ENCODE measurements around the gene SPRING1. TPM values are rescaled to one million over a fixed set of nuclear protein-coding genes. Genes with fewer than 3 reads are reported as not detected.

Gene SPRING1
- total RNA-seq, 1 experiment from 2014 or later: 44.2 TPM

DNA sequence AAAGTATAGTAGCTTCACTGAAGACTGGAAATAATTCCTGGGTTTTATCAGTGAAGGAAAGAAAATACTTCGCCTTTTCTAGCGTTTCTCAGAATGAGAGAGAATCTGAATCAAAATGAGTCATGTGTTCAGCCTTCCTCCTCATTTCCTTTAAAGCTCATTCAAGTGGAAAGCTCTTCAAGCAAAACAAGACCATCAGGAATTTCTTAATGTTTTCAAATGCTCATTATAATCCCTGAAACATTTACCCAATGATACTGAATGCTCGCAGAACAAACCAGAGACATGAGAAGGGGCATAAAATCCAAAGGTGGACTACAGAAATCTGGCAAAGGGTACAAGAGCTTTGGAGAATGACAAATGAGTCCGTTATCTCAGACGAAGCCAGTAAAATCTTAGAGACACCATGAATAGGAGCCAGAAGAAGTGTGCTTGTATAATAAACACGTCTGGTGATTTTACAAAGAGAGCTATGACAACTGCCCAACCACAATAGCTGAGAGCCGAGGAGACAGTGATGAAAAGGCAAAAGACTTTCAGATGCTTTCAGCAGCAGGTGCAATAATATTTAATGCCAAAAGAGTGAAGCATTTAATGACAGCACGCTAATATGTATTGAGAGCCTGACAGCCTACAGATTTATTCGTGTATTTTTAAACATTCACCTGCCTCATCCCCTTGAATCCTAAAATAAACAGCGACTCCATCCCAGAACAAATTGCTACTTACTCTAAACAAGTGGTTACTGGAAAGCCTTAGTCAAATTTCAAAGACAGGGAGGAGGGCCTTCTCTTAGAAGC, 19.0 kb downstream of the SPRING1 start:
- no peak overlapping the region for H3K4me2 ChIP-seq (ENCODE audit: insufficient read depth, insufficient read length, low read length)
- no peak overlapping the region for H2BK15ac ChIP-seq (ENCODE audit: low read depth, low read length)
- no peaks in the 10 kb centered on the region for H3K23me2 ChIP-seq (ENCODE audit: insufficient read length, low read depth, low read length, poor library complexity, severe bottlenecking)
- no peaks in the 10 kb centered on the region for H3K79me2 ChIP-seq (ENCODE audit: insufficient read depth, low read length)
- WGBS (ENCODE audit: extremely low coverage, insufficient read length, low lambda C conversion rate): no CpG with 5 or more reads among the region's 10 CpGs
- H2BK20ac ChIP-seq (ENCODE audit: low read depth, low read length, poor library complexity, severe bottlenecking): no peak overlapping the region
- no peak overlapping the region; a peak in 1 of 7 replicates for H3K27ac Mint-ChIP-seq
- no peak overlapping the region for H3K9ac ChIP-seq (ENCODE audit: extremely low read depth, insufficient read length, low read length)
- no peaks in the 10 kb centered on the region for H3K27me3 ChIP-seq (ENCODE audit: insufficient read depth, low read length)
- no peak overlapping the region for H2AK5ac ChIP-seq (ENCODE audit: insufficient read length, low read length)
- no peak overlapping the region for H2BK5ac ChIP-seq (ENCODE audit: insufficient read length, low read length)
- no peaks in the 10 kb centered on the region for H3K9me3 Mint-ChIP-seq
- no peak overlapping the region for H2AFZ ChIP-seq (ENCODE audit: low read length)
- no peak overlapping the region for H2BK12ac ChIP-seq (ENCODE audit: insufficient read length, low read depth, low read length)
- no peaks in the 10 kb centered on the region for H4K20me1 ChIP-seq (ENCODE audit: control insufficient read depth, insufficient read depth, insufficient read length)
- H4K5ac ChIP-seq (ENCODE audit: insufficient read length, low read depth, low read length): no peak overlapping the region
- no peak overlapping the region for H3T11ph ChIP-seq (ENCODE audit: low read length)
- peaks cover 0 to 37% (median 34%) of the 10 kb centered on the region in 3 experiments; a peak in 5 of 7 replicates for H3K36me3 Mint-ChIP-seq (ENCODE audit: insufficient read depth in 1 of 3, low read depth in 3 of 3)
- no peak overlapping the region for H4K91ac ChIP-seq (ENCODE audit: insufficient read length, low read depth, low read length)
- TF ChIP-seq, protein P1, sequence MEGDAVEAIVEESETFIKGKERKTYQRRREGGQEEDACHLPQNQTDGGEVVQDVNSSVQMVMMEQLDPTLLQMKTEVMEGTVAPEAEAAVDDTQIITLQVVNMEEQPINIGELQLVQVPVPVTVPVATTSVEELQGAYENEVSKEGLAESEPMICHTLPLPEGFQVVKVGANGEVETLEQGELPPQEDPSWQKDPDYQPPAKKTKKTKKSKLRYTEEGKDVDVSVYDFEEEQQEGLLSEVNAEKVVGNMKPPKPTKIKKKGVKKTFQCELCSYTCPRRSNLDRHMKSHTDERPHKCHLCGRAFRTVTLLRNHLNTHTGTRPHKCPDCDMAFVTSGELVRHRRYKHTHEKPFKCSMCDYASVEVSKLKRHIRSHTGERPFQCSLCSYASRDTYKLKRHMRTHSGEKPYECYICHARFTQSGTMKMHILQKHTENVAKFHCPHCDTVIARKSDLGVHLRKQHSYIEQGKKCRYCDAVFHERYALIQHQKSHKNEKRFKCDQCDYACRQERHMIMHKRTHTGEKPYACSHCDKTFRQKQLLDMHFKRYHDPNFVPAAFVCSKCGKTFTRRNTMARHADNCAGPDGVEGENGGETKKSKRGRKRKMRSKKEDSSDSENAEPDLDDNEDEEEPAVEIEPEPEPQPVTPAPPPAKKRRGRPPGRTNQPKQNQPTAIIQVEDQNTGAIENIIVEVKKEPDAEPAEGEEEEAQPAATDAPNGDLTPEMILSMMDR (conservative IDR thresholded peaks at IDR 0.05): no peak
- no peaks in the 10 kb centered on the region for H3K9me3 ChIP-seq (ENCODE audit: control insufficient read depth, low read depth, low read length)
- H3K4me1 ChIP-seq (ENCODE audit: insufficient read depth, low read length): peaks cover 3% of the 10 kb centered on the region; the same call in 1 of the 2 replicates
- DNase-seq: no peak
- H2BK120ac ChIP-seq (ENCODE audit: low read depth, low read length, poor library complexity, severe bottlenecking): no peak overlapping the region
- H3K27ac ChIP-seq (ENCODE audit: insufficient read length, low read depth, low read length): no peak overlapping the region
- H3K56ac ChIP-seq (ENCODE audit: insufficient read length, low read depth, low read length): no peak overlapping the region
- no peak overlapping the region for H3K23ac ChIP-seq (ENCODE audit: insufficient read length, low read depth, low read length)
- H3K14ac ChIP-seq (ENCODE audit: insufficient read depth, low read length): no peak overlapping the region
- no peak overlapping the region for H3K18ac ChIP-seq (ENCODE audit: insufficient read length, low read depth, low read length)
- H3K4me3 Mint-ChIP-seq: no peak overlapping the region
- no peak overlapping the region for H4K8ac ChIP-seq (replicated peaks; ENCODE audit: insufficient read length, low read depth, low read length)
- no peaks in the 10 kb centered on the region for H3K27me3 Mint-ChIP-seq (ENCODE audit: low read depth)
- H3K4me1 Mint-ChIP-seq: peaks cover 9 to 20% of the 10 kb centered on the region in 2 experiments; a peak in 3 of 4 replicates
- H3K79me1 ChIP-seq (ENCODE audit: insufficient read depth, low read depth, low read length, poor library complexity, severe bottlenecking): no peaks in the 10 kb centered on the region
- H3K4ac ChIP-seq (ENCODE audit: low read depth, low read length): no peak overlapping the region
